GM21723 (cell line): ENCODE data around the gene PLXNA1.

Source experiments
- ATAC-seq: cut with Tn5 transposase; IDR thresholded peaks from one replicate; pipeline ENCODE4 v1.9.1; 2021; ENCODE audit warnings: mild to moderate bottlenecking, moderate library complexity; ENCODE audit not compliant: unreplicated experiment

PLXNA1 gene

DNA sequence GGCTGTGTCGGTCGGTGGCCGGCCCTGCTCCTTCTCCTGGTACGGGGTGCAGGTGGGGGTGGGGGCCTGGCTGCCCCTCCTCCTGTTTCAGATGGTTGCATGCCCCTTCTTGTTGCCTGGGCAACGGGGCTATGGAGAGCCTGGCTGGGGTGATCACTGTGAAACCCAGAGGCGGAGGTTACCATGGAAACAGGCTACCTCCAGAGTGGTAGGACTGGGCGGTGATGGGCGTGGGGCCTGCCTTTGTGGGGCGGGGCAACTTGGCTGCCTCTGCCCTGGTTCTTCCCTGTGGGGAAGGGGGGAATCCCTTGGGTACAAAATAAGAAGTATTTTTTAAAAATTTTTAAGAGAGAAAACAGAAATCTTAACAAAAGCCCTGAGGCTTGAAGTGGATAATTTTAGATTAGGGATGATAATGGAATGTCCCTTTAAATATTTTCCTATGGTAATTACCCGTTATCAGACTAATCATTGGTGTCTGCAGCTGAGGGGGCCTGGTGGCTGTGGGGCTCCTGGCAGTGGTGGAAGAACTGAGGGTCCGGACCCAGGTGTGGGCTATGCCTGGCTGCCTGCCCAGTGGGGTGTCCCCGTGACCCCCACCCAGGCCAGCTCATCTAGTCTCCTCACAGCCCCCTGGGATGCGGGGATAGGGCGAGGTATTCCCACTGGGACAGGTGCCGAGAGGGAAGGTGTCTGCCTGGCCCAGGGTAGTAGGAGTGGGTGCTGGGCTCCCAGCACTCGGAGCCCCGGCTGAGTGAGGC, 32.5 kb downstream of the PLXNA1 start:
- ATAC-seq, result peak; percentile 75

DNA sequence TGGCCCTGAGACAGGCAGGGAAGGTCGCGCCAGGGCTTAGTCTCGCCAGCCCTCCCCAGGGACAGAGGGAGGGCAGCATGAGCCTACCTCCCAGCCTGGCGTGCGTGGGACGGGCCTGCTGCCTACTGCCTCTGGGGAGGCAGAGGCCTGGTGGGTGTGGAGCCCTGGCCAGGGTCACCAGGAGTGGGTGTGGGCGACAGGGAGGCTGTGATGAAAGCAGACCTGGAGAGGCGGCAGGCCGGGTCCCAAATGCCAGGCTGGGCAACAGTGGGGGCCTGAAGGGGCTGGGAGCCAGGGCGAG, 33.1 kb downstream of the PLXNA1 start:
- no peak for ATAC-seq

DNA sequence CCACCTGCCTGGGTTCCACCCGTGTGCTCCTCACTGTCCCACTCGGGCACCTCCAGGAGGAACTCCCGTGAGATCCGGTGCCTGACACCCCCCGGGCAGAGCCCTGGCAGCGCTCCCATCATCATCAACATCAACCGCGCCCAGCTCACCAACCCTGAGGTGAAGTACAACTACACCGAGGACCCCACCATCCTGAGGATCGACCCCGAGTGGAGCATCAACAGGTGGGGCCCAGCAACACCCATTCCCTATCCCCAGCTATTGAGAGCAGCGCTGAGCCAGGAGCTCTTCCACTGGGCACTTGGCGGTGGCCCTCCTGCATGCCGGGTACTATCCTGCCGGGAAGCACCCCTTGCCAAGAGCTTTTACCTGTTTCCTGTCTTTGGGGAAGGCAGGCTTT, 33.5 kb downstream of the PLXNA1 start:
- ATAC-seq, result no peak

DNA sequence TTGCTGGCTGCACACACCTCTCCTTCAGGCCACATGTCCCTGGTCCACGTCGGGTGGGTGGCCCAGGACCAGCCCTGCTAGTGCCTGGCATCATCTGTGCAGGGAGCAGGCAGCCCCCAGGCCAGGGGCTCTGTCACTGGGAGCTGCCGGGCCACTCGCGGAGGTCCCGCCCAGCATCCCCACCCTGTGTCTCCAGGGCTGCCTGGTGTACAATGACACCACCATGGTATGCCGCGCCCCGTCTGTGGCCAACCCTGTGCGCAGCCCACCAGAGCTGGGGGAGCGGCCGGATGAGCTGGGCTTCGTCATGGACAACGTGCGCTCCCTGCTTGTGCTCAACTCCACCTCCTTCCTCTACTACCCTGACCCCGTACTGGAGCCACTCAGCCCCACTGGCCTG, 34.3 kb downstream of the PLXNA1 start:
- ATAC-seq, result no peak

DNA sequence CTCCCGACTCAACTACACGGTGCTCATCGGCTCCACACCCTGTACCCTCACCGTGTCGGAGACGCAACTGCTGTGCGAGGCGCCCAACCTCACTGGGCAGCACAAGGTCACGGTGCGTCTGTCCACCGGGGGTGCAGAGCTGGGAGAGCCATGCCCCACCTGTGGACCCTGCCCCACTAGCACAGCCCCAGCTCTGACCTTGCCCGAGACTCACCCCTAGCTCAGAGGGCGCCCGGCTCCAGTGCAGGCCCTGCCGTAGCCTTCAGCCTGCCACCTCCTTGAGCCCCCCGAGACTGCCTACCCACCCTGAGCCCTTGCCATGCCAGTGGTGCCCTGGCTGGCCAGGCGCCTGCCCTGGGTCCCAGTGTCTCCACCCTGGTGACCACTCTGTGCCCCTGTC, 34.9 kb downstream of the PLXNA1 start:
- no peak for ATAC-seq

DNA sequence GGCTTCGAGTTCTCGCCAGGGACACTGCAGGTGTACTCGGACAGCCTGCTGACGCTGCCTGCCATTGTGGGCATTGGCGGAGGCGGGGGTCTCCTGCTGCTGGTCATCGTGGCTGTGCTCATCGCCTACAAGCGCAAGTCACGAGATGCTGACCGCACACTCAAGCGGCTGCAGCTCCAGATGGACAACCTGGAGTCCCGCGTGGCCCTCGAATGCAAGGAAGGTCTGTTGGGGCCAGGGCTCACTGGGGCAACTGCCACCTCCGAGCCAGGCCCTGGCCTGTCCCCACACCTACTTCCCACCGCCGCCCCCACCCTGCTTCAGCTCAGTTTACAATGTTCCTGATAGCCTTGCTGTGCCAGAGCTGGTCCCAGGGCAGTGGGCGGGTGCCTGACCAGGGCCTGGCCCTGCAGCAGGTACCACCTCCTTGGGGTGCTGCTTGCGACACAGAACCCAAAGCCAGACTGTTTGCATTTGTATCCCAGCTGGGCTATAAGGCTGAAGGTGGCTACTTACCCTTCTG, 35.5 kb downstream of the PLXNA1 start:
- no peak for ATAC-seq

DNA sequence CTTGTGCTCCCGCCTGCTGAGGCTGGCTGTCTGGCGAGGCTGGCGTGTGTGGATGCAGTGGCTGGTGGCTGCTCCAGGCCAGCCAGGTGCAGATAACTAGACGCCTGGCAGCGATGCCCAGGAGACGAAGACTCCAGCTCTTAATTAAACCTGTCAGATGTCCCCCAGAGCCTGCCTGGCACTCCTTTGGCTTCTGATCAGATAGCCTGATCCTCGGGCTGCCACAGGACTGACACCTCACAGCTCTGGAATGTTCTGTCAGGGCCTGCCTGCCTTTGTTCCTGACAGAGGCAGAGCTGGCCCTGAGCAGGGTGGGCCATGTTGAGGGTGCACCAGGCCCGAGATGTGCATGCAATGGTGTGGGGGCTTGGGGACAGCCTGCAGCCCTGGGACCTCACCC, 36.5 kb downstream of the PLXNA1 start:
- ATAC-seq, result no peak

DNA sequence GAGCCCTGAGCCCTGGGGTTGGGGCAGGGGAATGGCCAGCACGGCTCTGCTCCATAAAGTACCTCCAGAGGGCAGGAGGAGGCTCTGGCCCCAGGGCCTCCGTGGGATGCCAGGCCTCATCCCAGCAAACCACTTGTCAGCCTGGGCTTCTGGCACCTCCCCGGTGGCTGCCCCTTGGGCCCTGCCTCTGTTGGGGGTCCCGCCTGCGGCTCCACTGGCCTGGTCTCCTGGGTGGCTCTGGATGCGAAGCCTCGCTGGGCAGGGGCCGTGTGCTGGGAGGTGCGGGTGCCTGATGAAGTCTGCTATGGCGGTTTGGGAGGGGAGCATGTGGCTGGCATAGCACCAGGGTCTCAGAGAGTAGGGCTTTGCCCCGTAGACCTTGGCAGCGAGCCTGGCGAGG, 37.6 kb downstream of the PLXNA1 start:
- ATAC-seq, result no peak

DNA sequence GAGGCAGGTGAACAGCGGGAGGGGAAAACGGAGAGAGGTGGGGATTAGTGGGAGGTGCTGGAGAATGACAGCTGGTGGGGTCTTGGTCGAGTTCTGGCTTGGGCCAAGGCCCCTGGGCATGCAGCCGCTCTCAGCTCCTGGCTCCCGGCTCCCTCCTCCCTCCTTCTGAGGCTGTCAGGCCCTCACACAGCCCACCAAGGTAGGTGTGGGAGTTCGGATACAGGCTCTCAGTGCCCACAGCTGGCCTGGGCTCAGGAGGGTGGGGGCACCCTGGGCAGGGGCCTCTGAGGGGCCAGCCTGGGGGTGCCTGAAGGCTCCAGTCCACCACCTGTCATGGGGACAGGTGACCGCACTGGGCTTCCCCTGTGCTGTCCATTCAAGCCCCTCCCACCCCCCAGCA, 39.9 kb downstream of the PLXNA1 start:
- no peak for ATAC-seq

DNA sequence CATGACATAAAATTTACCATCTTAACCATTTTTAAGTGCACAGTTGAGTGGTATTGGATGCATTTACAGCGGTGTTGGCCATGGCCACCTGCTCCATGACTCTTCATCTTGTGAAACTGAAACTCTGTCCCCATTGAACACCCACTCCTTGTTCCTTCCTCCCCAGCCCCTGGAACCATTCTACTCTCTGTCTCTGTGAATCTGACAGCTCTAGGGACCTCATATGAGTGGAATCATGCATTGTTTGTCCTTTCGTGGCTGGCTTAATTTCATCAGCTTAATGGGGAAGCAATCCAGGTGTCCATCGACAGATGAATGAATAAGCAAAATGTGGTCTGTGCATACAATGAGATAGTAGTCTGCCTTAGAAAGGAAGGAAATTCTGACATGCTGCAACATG, 42.5 kb downstream of the PLXNA1 start:
- no peak for ATAC-seq

DNA sequence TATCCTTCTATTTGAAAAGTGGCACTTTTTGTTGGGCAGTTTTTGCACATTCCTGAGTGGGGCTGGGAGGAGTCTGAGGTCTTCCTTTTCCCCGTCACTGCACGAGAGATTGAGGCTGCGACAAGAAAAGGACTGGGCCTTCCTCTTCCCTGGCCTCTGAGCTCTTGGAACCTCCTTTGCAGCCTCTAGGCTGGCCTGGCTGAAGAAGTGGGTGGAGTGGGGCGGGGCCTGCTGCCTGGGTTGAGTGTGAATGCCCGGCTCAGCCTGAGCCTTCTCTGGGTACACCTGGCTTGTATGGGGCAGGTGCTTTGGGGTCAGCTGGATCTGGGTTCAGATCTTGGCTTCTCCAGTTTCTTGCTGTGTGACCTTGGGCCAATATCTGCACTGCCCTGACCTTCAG, 43.1 kb downstream of the PLXNA1 start:
- ATAC-seq, result no peak

DNA sequence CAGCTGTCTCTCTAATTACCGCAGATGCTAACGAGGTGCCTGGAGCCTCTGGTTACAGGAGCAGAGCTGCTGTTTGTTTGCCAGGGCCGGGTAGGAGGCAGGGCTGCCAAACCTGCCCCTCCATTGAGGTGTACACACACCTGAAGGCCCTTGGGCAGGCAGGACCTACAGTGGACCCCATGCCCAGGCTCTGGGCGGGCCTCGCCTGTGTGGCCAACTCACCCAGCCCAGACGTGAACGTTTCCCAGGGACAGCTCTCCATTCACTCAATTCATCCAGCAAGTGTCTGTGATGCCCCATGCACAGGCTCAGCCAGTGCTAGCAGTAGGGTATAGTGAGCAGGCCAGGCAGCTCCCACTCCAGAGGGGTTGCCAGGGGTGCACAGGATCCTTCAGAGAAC, 43.7 kb downstream of the PLXNA1 start:
- no peak for ATAC-seq

DNA sequence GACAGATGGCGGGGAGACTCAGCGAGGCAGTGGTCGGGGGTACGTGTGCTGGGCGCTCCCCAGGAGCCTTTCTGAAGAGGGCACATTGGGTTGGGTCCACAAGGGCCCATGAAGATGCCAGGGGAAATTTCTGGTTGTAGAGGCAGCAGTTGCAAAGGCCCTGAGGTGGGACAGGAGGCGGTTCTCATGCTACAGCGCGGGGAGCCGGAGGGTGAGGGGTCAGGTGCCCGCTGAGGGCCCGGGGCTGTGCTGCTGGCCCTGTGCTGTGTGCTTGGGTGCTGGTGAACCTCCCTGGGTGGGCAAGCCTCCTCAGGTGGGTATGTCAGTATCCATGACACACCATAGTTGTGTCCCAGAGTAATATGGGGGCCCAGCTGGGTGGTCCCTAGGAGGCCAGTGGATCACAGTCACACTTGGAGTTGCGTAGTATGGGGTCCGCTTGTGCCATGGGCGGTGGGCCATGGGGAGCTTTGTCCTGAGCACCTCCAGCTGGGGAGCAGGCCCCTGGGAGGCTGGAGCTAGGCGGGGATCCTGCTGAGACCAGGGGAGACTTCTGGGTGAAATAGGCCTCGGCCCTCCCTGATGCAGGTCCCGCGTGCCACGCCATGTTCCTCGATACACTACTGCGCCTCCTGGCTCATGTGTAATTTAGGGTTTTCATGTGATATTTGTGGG, 44.3 kb downstream of the PLXNA1 start:
- no peak for ATAC-seq

DNA sequence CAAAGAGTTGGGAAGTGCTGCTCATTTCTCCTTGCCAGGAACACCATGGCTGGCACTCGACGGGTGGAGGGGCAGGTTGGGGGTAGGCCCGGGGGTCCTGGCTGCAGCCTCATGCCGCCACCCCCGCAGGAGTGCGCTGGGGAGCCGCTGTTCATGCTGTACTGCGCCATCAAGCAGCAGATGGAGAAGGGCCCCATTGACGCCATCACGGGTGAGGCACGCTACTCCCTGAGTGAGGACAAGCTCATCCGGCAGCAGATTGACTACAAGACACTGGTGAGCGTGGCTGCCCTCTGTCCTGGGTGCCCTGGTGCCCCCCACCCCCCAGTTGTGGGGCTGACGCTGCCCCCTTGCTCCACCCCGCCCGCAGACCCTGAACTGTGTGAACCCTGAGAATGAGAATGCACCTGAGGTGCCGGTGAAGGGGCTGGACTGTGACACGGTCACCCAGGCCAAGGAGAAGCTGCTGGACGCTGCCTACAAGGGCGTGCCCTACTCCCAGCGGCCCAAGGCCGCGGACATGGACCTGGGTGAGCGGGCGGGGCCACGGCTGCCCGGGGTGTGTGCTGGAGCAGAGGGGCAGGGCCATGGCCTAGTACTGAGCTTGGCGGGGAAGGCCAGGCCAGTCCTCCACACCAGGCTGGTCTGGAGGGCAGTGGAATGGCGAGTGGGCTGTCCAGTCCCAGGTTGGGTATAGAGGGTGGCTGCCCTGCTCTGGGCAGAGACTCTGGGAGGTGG, 45.1 kb downstream of the PLXNA1 start:
- ATAC-seq, result no peak

DNA sequence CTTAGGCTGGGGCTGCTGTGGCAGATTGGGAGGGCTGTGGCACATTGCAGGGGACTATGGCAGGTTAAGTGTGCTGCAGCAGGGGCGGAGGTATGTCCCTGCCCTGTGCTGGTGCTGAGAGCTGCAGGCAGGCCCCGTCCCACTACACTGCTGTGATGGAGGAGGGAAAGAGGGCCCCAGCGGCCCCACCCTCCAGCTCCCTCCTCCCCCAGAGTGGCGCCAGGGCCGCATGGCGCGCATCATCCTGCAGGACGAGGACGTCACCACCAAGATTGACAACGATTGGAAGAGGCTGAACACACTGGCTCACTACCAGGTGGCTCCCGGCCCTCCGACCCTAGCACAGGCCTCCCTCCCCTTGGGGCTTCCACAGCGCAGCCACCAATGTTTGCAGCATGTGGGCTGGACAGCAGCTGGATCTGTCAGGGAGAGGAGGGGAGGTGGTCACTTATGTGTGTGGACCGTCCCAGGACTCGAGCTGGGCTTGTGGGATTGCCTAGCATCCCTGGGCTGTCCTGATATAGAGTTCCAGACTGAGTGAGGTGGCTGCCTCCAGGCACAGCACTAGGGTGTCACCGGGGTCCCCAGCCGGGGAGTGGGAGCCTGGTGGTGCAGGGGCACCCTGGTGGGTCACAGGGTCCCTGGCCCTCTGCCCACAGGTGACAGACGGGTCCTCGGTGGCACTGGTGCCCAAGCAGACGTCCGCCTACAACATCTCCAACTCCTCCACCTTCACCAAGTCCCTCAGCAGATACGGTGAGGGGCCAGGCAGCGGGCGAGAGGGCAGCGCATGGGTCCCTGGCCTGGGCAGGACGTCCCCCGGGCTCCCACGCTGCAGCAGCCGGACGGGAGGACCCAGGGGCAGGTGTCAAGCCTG, 46.1 kb downstream of the PLXNA1 start:
- no peak for ATAC-seq

DNA sequence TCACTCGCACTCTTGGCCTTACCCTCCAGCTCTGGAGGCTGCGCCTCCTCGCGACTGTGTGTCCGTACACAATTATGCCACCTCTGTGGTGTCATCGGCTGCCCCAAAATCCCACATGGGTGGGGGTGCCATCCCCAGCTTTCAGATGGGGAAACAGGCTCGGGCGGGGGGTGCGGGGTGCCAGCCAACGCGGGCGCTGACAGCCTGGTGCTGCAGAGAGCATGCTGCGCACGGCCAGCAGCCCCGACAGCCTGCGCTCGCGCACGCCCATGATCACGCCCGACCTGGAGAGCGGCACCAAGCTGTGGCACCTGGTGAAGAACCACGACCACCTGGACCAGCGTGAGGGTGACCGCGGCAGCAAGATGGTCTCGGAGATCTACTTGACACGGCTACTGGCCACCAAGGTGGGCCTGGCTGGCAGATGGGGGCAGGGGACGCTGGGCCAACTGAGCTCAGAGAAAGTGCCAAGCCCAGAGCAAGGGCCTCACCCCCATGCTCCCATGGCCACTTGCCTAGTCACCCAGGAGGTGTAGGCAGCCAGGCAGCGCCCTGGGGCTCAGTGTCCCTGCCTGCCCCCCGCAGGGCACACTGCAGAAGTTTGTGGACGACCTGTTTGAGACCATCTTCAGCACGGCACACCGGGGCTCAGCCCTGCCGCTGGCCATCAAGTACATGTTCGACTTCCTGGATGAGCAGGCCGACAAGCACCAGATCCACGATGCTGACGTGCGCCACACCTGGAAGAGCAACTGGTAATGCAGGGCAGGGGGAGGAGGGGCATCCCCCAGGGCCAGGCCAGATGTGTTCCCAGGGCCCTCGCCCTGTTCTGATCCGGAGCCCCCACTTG, 47.0 kb downstream of the PLXNA1 start:
- ATAC-seq, result no peak

DNA sequence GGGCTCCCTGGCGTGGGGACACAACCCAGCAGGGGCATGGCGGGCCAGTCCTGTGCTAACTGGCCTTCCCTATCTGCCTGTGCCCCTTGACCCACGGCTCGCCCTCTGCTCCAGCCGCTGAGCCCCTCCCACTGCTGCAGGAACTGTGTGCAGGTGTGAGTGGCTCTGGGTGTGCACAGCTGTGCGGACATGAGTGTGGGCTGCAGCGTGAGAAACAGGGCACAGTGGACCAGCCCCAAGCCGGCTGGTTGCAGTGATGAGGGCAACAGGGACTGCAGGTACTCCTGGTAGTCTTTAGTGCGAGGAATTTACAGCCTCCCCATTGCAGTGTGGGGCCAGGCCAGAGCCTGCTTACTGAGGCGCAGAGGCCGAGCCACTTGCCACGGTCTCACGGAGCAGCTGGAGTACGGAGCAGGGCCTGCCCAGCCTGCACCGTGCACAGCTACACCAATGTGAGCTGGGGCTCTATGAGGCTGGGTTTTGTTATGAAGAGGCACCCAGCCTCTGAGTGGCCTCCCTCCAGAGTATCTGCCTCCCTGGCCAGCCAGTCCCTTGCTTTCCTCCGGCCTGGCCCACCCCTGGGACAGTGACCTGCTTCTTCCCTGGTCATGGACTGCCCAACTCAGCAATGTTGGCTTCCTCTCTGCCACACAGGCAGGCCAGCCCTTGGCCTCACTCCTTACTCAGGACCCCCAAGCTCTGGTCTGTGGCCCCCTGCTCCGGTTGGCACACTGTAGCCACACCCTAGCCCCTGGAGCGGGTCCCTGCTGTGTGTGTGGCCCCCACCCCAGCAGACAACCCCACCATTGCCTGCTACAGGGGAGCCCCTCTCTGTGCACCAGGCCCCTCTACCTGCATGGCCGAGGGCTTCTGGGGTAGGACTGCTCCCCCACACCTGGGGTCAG, 47.8 kb downstream of the PLXNA1 start:
- no peak for ATAC-seq

DNA sequence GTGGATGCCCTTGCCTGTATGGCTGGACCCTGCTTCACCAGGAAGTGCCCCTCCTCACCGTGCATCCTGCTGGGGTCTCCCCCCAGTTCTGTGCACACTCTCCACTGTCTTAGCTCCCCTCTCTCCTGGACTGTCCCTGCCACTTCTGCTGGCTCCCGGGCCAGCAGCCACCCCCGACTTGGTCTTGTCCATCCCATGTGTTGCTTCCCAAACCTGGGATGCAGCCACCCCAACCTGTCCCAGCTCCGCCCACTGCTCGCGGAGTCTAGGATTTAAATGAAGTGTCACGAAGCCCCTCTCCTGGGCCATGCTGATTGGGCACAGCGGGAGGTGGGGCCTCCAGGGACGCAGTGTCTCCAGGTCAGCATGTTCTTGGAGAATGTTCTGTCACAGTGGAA, 48.5 kb downstream of the PLXNA1 start:
- no peak for ATAC-seq

DNA sequence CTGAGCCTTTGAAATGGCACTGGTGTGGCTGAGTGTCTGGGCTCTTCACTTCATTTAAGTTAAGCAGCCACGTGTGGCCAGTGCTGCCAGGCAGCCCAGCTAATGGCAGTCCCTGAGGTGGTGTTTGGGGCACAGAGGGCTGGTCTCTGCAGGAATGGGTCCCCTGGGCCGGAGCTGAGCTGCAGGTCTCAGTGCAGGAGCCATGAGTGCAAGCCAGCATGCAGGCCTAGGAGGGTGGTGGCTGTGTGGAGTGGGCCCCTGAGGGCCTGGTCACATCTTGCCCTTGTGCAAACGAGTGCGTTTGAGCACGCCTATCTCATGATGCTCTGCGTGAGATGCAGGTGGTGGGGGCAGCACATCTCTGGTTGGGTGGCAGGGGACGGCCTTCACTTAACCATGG, 48.9 kb downstream of the PLXNA1 start:
- no peak for ATAC-seq
